GM12873 (cell line): Measurements from ENCODE around the gene MAP7.

Experiments used
- TF ChIP-seq, protein P1 (sequence below): IDR thresholded peaks from 2 replicates; pipeline ENCODE4 v1.5.1; 2012; ENCODE audit warnings: low read depth, mild to moderate bottlenecking, moderate library complexity, low read length, control low read depth; ENCODE audit not compliant: insufficient read depth; ENCODE audit errors: missing control alignments

MAP7 gene

DNA sequence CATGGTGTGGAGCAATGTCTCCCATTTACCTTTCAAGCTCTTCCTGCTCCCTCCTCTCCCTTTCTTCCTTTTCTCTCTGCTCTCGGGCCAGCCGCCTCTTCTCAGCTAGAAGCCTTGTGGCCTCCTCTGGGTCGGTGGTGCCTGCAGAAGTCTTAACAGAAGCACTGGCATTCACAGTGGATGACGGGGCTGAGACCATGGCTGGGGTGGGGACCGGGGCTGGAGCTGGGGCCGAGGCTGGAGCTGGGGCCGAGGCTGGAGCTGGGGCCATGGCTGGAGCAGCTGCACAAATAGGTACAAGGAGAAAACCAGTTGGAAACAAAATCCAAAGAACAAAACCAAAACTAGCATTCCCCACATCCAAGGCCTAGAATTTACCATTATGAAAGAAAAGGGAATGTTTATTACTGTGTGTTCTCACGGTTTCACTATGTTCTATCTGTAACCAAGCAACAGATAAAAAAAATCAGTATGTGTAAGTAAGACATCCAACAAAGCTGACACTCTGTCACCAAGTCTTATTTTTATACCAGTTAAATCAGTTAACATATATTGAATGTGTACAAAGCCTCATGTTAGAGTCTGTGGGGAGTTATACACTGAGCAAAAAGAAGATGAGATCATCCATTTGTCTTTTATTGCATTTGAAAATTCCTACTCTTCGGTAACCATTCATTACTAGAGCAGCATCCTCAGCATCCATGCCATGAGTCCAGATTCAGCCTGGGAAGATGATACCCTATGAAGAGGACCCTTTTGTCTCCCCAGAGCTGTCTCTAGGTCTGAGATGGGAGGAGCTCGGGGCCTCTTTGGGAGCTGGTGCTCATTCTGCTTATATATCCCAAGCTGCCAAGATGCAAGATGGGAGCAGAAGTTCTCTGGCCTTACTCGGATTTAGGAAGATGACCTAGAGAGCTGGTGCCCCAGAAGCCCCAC lies 187.5 kb downstream of the MAP7 start:
- TF ChIP-seq, protein P1, sequence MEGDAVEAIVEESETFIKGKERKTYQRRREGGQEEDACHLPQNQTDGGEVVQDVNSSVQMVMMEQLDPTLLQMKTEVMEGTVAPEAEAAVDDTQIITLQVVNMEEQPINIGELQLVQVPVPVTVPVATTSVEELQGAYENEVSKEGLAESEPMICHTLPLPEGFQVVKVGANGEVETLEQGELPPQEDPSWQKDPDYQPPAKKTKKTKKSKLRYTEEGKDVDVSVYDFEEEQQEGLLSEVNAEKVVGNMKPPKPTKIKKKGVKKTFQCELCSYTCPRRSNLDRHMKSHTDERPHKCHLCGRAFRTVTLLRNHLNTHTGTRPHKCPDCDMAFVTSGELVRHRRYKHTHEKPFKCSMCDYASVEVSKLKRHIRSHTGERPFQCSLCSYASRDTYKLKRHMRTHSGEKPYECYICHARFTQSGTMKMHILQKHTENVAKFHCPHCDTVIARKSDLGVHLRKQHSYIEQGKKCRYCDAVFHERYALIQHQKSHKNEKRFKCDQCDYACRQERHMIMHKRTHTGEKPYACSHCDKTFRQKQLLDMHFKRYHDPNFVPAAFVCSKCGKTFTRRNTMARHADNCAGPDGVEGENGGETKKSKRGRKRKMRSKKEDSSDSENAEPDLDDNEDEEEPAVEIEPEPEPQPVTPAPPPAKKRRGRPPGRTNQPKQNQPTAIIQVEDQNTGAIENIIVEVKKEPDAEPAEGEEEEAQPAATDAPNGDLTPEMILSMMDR, result no peak

GRCh38 chr6:136361787-136362186 lies 188.4 kb downstream of the MAP7 start:
- TF ChIP-seq, protein P1, result no peak

DNA sequence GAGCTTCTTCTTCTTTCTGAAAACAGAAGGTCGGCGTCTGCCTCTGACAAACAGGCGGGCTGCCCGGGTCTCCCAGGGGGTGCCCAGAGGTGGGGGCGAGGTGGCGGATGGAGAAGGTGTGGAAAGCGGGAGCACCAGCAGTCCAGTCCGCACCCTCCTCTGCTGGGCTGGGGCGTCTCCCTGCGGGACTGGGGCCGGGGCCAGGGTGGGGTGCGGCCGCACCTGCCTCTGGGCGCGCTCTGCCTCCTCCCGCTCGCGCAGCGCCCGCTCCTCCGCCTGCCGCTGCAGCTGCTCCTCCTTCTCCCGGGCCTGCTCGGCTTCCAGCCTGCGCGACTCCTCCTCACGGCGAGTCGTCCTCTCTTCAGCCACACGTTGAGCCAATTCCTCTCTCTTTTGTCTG lies 189.4 kb downstream of the MAP7 start:
- TF ChIP-seq, protein P1, result no peak

GRCh38 chr6:136359851-136360250 lies 190.4 kb downstream of the MAP7 start:
- TF ChIP-seq, protein P1, result no peak

DNA sequence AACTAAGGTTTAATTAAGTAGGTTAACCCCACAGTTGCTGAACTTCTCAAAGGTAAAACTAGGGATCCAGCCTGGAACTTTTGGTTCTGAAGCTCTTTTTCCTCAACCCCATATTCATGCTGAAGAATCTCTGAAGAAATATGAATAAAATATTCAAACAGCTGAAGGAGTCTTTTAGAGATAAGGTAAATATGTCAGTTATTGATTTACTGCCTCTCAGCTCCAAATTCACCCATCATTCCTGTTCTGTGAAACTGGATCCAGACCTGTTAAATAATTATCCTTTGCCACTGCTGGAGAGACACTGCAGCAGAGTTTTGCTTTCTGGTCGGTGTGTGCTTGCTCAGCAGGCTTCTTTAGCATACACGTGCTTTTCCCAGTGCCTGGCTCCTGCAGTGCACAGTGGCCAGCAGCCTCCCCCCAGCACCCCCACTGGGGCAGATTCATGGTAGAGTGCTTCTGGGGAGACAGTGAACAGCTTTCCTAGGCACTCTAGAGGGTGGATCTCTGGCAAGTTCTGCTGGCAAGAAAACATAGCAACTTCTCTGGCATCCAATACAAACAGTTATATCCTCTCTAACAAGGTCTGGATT lies 198.6 kb downstream of the MAP7 start:
- TF ChIP-seq, protein P1, result no peak

DNA sequence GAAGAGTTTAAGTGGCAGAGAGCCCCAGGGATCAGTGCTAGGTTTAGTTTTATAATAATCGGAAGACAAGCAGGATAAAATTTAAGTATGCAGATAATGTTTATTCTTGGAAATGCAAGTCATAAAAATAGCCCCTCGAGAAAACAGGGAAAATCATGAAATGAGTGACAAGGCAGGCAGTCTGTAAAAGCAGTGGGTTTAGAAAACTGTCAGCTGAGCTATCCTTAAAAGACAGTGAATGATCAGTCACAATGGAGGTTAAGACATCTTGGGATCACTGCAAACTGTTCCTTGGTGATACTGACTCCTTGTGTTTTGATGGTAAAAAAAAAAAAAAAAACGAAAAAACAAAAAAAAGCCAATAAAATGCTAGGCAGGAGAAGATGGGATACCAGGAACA lies 199.3 kb downstream of the MAP7 start:
- TF ChIP-seq, protein P1, result no peak

DNA sequence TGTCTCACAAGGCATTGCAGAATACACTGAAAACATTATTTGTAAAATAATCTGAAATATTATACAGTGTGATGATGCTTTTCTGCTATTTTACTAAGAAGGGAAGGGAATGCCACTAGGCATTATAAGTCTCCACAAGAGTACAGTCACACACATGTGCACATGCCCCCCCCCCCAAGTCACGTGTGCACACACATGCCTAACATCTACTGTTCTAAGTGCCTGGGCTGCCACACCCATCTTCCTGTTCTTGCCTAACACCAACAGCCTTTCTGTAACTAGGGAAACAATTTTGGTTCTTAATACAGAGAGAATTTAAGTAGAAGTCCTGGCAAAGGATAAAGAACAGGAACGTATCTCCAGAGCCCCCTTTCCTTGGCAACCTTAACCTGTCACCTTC lies 202.4 kb downstream of the MAP7 start:
- TF ChIP-seq, protein P1, result no peak
